Measurements from ENCODE around the gene SLC35A2. TPM values are rescaled to one million over a fixed set of nuclear protein-coding genes. Genes with fewer than 3 reads are reported as not detected.

The SLC35A2 gene
- total RNA-seq, 2 donors from 2014 or later = 29.7 to 39.0 TPM

- Histone ChIP-seq H3K36me3 (no peaks in the 10 kb centered on the region), H3K9me3 (no peaks in the 10 kb centered on the region), H3K4me1 (replicated peaks) (no peaks in the 10 kb centered on the region), H3K27ac (peak overlapping the region; percentile 30 to 84), H3K4me3 (peak overlapping the region; percentile 53 to 57), H3K27me3 (replicated peaks; ENCODE audit: insufficient read depth) (no peaks in the 10 kb centered on the region)
- DNase-seq (ENCODE audit: low spot score) = peak; percentile 85
- intact Hi-C loops (cut with DNase I) = loop anchor here (10.0 kb wide), 1 partner anchor 127 kb away; the partner anchor contains the start of gene TFE3
- WGBS = 26% methylated on average over 19 of the region's 27 CpGs
- no peak for TF ChIP-seq POLR2A (IDR thresholded peaks at IDR 0.05)
- peak; percentile 78 to 97 (median 96) for TF ChIP-seq CTCF (IDR thresholded peaks at IDR 0.05)
- peak; percentile 88 for TF ChIP-seq POLR2AphosphoS5 (IDR thresholded peaks at IDR 0.05)
Observed at GRCh38 chrX:48917139-48918001, 5.9 kb upstream of the SLC35A2 start.

- Histone ChIP-seq H3K9me3 (no peaks in the 10 kb centered on the region), H3K36me3 (no peaks in the 10 kb centered on the region), H3K27me3 (replicated peaks; ENCODE audit: insufficient read depth) (no peaks in the 10 kb centered on the region), H3K4me1 (replicated peaks) (no peaks in the 10 kb centered on the region), H3K27ac (no peak overlapping the region), H3K4me3 (no peak overlapping the region)
- 88% methylated on average over 13 of the region's 13 CpGs for WGBS
- no peak for DNase-seq (ENCODE audit: low spot score)
- intact Hi-C loops (cut with DNase I) = loop anchor here (10.0 kb wide), 1 partner anchor 130 kb away; the partner anchor contains the start of gene TFE3
- no peak for TF ChIP-seq POLR2A (IDR thresholded peaks at IDR 0.05)
- no peak for TF ChIP-seq POLR2AphosphoS5 (IDR thresholded peaks at IDR 0.05)
- TF ChIP-seq CTCF (IDR thresholded peaks at IDR 0.05) = no peak
Observed at GRCh38 chrX:48914593-48915493, 3.4 kb upstream of the SLC35A2 start.

GRCh38 chrX:48913605-48914366, 2.3 kb upstream of the SLC35A2 start:
- WGBS = 93% methylated on average over 5 of the region's 5 CpGs
- no peaks in the 10 kb centered on the region for H3K9me3 ChIP-seq
- intact Hi-C loops (cut with DNase I) = loop anchor here (10.0 kb wide), 1 partner anchor 131 kb away; the partner anchor contains the start of gene TFE3
- no peaks in the 10 kb centered on the region for H3K27me3 ChIP-seq (replicated peaks; ENCODE audit: insufficient read depth)
- H3K27ac ChIP-seq = no peak overlapping the region
- DNase-seq (ENCODE audit: low spot score) = no peak
- TF ChIP-seq CTCF (IDR thresholded peaks at IDR 0.05) (no peak), POLR2A (IDR thresholded peaks at IDR 0.05) (no peak), POLR2AphosphoS5 (IDR thresholded peaks at IDR 0.05) (no peak)
- no peak overlapping the region for H3K4me3 ChIP-seq
- no peaks in the 10 kb centered on the region for H3K4me1 ChIP-seq (replicated peaks)
- H3K36me3 ChIP-seq = no peaks in the 10 kb centered on the region

- Histone ChIP-seq H3K9me3 (no peaks in the 10 kb centered on the region), H3K27me3 (replicated peaks; ENCODE audit: insufficient read depth) (no peaks in the 10 kb centered on the region), H3K36me3 (no peaks in the 10 kb centered on the region), H3K27ac (peak overlapping the region; percentile 83 to 85), H3K4me3 (peak overlapping the region; percentile 50 to 54), H3K4me1 (replicated peaks) (no peaks in the 10 kb centered on the region)
- WGBS = 0% methylated on average over 12 of the region's 12 CpGs
- intact Hi-C loops (cut with DNase I) = loop anchor here (10.0 kb wide), 1 partner anchor 134 kb away; the partner anchor contains the start of gene TFE3
- no peak for TF ChIP-seq POLR2AphosphoS5 (IDR thresholded peaks at IDR 0.05)
- TF ChIP-seq CTCF (IDR thresholded peaks at IDR 0.05) = no peak
- TF ChIP-seq POLR2A (IDR thresholded peaks at IDR 0.05) = no peak
- no peak for DNase-seq (ENCODE audit: low spot score)
Observed at GRCh38 chrX:48910926-48911411, 477 bp downstream of the SLC35A2 start.
